SU-DHL-6 (cell line): ENCODE results near the gene C16orf95.

ENCODE experiments used
- H2AFZ ChIP-seq: fragments of 200-600 bp; sonication (generic); 2 replicates; pipeline ENCODE4 v1.6.1; 2014; ENCODE audit warnings: low read depth, mild to moderate bottlenecking, moderate library complexity, mixed read lengths, antibody characterized with exemption, low read length; ENCODE audit not compliant: severe bottlenecking
- H3F3A ChIP-seq: fragments of 200-600 bp; shearing (Covaris generic); 2 replicates; pipeline ENCODE4 v1.6.0; 2016; ENCODE audit warnings: antibody characterized with exemption, mild to moderate bottlenecking; ENCODE audit not compliant: insufficient read depth
- H3K27ac ChIP-seq: fragments of 200-600 bp; sonication (generic); 2 replicates; pipeline ENCODE4 v1.5.1; 2016; ENCODE audit warnings: low read depth, mild to moderate bottlenecking, low read length, moderate library complexity, mixed read lengths
- H3K27me3 ChIP-seq: fragments of 200-600 bp; sonication (generic), shearing (Covaris generic); 2 replicates; pipeline ENCODE4 v1.6.0; 2014; ENCODE audit warnings: mild to moderate bottlenecking, low read length
- H3K36me3 ChIP-seq: fragments of 200-600 bp; sonication (generic); 2 replicates; pipeline ENCODE4 v1.6.1; 2014; ENCODE audit warnings: mild to moderate bottlenecking, low read length, mixed read lengths
- H3K4me2 ChIP-seq: fragments of 300-600, 200-600 bp; shearing (Covaris generic), sonication (generic); 2 replicates; pipeline ENCODE4 v1.6.0; 2014; ENCODE audit warnings: low read length, low read depth, mild to moderate bottlenecking; ENCODE audit not compliant: poor library complexity, severe bottlenecking
- H3K4me3 ChIP-seq: fragments of 200-600 bp; sonication (generic); 2 replicates; pipeline ENCODE4 v1.5.1; 2014; ENCODE audit warnings: antibody characterized with exemption, low read length, mild to moderate bottlenecking, mixed read lengths; ENCODE audit not compliant: insufficient read depth, poor library complexity, severe bottlenecking
- H3K79me2 ChIP-seq: fragments of 200-600 bp; sonication (generic); 2 replicates; pipeline ENCODE4 v1.6.1; 2014; ENCODE audit warnings: mild to moderate bottlenecking, low read length, moderate library complexity; ENCODE audit not compliant: insufficient read depth
- H3K9ac ChIP-seq: fragments of 200-600 bp; sonication (generic); 2 replicates; pipeline ENCODE4 v1.7.0; 2014; ENCODE audit warnings: mild to moderate bottlenecking, low read length
- H3K9me2 ChIP-seq: fragments of 200-600 bp; sonication (generic); replicated peaks from 2 replicates; pipeline ENCODE4 v1.6.1; 2014; ENCODE audit warnings: low read length; ENCODE audit not compliant: insufficient read depth
- H3K9me3 ChIP-seq: fragments of 200-600 bp; sonication (generic); 2 replicates; pipeline ENCODE4 v1.6.1; 2014; ENCODE audit warnings: low read length, mixed read lengths; ENCODE audit not compliant: insufficient read depth
- H4K20me1 ChIP-seq: fragments of 200-600 bp; sonication (generic); 2 replicates; pipeline ENCODE4 v1.6.1; 2014; ENCODE audit warnings: low read depth, mild to moderate bottlenecking, antibody characterized with exemption, low read length, moderate library complexity, mixed read lengths
- EZH2phosphoT487 ChIP-seq: fragments of 200-600 bp; sonication (generic), shearing (Covaris generic); conservative IDR thresholded peaks from 2 replicates; pipeline ENCODE4 v1.6.1; 2018; ENCODE audit warnings: mild to moderate bottlenecking, antibody characterized with exemption, low read length, moderate library complexity, mixed read lengths
- TF ChIP-seq, protein P1 (sequence below): fragments of 200-600 bp; sonication (generic); IDR thresholded peaks from one replicate; pipeline ENCODE4 v1.5.1; 2017; ENCODE audit warnings: antibody characterized with exemption, mild to moderate bottlenecking, low read length, moderate library complexity; ENCODE audit not compliant: insufficient read depth, poor library complexity, severe bottlenecking

Gene C16orf95

GRCh38 chr16:87346517-87347060 lies 29.4 kb upstream of the C16orf95 start:
- H3K4me2 ChIP-seq = no peak overlapping the region
- no peaks in the 10 kb centered on the region for H3K27me3 ChIP-seq
- no peaks in the 10 kb centered on the region for H3F3A ChIP-seq
- no peaks in the 10 kb centered on the region for H3K9me3 ChIP-seq
- TF ChIP-seq, protein P1, sequence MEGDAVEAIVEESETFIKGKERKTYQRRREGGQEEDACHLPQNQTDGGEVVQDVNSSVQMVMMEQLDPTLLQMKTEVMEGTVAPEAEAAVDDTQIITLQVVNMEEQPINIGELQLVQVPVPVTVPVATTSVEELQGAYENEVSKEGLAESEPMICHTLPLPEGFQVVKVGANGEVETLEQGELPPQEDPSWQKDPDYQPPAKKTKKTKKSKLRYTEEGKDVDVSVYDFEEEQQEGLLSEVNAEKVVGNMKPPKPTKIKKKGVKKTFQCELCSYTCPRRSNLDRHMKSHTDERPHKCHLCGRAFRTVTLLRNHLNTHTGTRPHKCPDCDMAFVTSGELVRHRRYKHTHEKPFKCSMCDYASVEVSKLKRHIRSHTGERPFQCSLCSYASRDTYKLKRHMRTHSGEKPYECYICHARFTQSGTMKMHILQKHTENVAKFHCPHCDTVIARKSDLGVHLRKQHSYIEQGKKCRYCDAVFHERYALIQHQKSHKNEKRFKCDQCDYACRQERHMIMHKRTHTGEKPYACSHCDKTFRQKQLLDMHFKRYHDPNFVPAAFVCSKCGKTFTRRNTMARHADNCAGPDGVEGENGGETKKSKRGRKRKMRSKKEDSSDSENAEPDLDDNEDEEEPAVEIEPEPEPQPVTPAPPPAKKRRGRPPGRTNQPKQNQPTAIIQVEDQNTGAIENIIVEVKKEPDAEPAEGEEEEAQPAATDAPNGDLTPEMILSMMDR = no peak
- no peak for TF ChIP-seq EZH2phosphoT487
- H4K20me1 ChIP-seq = no peaks in the 10 kb centered on the region
- no peaks in the 10 kb centered on the region; the same call in 1 of the 2 replicates for H3K79me2 ChIP-seq
- no peak overlapping the region for H2AFZ ChIP-seq
- no peaks in the 10 kb centered on the region for H3K36me3 ChIP-seq
- H3K27ac ChIP-seq = no peak overlapping the region
- no peak overlapping the region for H3K4me3 ChIP-seq
- H3K9me2 ChIP-seq = no peaks in the 10 kb centered on the region
- H3K9ac ChIP-seq = no peak overlapping the region

DNA sequence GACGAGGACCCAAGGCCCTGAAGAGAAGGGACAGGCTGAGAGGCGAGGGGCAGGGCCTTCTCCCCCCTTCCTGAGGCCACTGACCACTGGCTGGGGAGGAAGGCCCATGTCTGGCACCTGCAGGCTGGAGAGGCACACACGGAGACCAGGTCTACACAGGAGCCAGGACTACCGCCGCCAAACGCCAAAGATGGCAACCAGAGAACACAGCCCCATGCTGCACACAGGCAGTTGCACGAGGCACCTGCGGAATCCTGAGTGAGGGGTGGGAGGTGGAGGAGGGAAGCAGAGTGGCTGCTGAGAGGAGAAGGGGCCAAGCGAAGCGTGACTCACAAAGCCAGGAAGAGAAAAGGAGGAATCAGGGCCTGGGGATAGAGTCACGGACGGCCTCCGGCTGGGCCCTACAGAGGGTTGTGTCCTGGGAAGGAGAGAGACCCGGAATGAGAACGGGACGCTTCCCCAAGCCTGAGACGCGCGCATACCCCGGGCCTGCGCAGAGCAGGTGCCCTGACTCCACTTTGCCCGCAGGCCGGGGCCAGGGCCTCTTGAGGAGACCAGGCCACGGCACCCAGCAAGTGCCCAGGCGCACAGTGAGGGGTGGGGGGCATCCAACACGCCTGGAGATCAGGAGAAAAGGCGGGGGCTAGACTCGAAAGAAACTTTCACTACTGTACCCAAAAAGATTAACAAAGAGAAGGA lies 28.7 kb upstream of the C16orf95 start:
- no peak overlapping the region for H3K9ac ChIP-seq
- H4K20me1 ChIP-seq = no peaks in the 10 kb centered on the region
- no peak overlapping the region for H3K4me2 ChIP-seq
- H3F3A ChIP-seq = no peaks in the 10 kb centered on the region
- no peaks in the 10 kb centered on the region for H3K36me3 ChIP-seq
- TF ChIP-seq EZH2phosphoT487 = no peak
- TF ChIP-seq, protein P1 = no peak
- H3K9me3 ChIP-seq = no peaks in the 10 kb centered on the region
- H3K27ac ChIP-seq = no peak overlapping the region
- no peaks in the 10 kb centered on the region for H3K9me2 ChIP-seq
- no peaks in the 10 kb centered on the region; the same call in 1 of the 2 replicates for H3K79me2 ChIP-seq
- no peak overlapping the region for H2AFZ ChIP-seq
- H3K4me3 ChIP-seq = no peak overlapping the region
- no peaks in the 10 kb centered on the region for H3K27me3 ChIP-seq

- TF ChIP-seq EZH2phosphoT487 = no peak
- TF ChIP-seq, protein P1 = no peak
- H3K27me3 ChIP-seq = no peaks in the 10 kb centered on the region
- H3K9me2 ChIP-seq = no peaks in the 10 kb centered on the region
- H3K4me3 ChIP-seq = no peak overlapping the region
- no peak overlapping the region for H3K4me2 ChIP-seq
- H3K9me3 ChIP-seq = no peaks in the 10 kb centered on the region
- no peaks in the 10 kb centered on the region for H3K36me3 ChIP-seq
- H3K9ac ChIP-seq = no peak overlapping the region
- no peak overlapping the region for H3K27ac ChIP-seq
- no peaks in the 10 kb centered on the region; the same call in 1 of the 2 replicates for H3K79me2 ChIP-seq
- no peaks in the 10 kb centered on the region for H3F3A ChIP-seq
- no peak overlapping the region for H2AFZ ChIP-seq
- no peaks in the 10 kb centered on the region for H4K20me1 ChIP-seq
These were observed 27.9 kb upstream of the C16orf95 start for GRCh38 chr16:87344931-87345631.
